Endodermal cell (in vitro differentiated cells): ENCODE results near the gene C13orf46. TPM values are rescaled to one million over a fixed set of nuclear protein-coding genes. Genes with fewer than 3 reads are reported as not detected.

Experiments
- DNase-seq: peaks from one replicate; pipeline ENCODE4 v3.0.0-alpha.2; 2017
- H3K27ac ChIP-seq: 2 replicates; pipeline ENCODE4 v1.5.1; 2013; ENCODE audit warnings: mild to moderate bottlenecking, low read depth, low read length, moderate library complexity
- H3K27me3 ChIP-seq: 2 replicates; pipeline ENCODE4 v1.6.1; 2013; ENCODE audit warnings: mild to moderate bottlenecking, low read length, moderate library complexity; ENCODE audit not compliant: insufficient read depth, control insufficient read depth, poor library complexity, severe bottlenecking
- H3K36me3 ChIP-seq: 2 replicates; pipeline ENCODE4 v1.7.0; 2013; ENCODE audit warnings: mild to moderate bottlenecking, low read length, moderate library complexity; ENCODE audit not compliant: control insufficient read depth, insufficient read depth
- H3K4me1 ChIP-seq: one replicate; pipeline ENCODE4 v1.7.0; 2013; ENCODE audit warnings: low read length; ENCODE audit not compliant: control insufficient read depth, insufficient read depth
- H3K4me3 ChIP-seq: 2 replicates; pipeline ENCODE4 v1.5.1; 2013; ENCODE audit warnings: mild to moderate bottlenecking, low read length, moderate library complexity
- H3K9ac ChIP-seq: 2 replicates; pipeline ENCODE4 v1.6.1; 2013; ENCODE audit warnings: mild to moderate bottlenecking, low read length, moderate library complexity; ENCODE audit not compliant: poor library complexity, severe bottlenecking; ENCODE audit errors: extremely low read depth
- H3K9me3 ChIP-seq: 2 replicates; pipeline ENCODE4 v1.6.1; 2013; ENCODE audit warnings: mild to moderate bottlenecking, low read length, moderate library complexity; ENCODE audit not compliant: control insufficient read depth
- H3K27ac Mint-ChIP-seq: 2 replicates; pipeline ENCODE4 v1.8.0; 2020; ENCODE audit warnings: mixed read lengths
- H3K27me3 Mint-ChIP-seq: 2 replicates; pipeline ENCODE4 v1.8.0; 2021; ENCODE audit warnings: mild to moderate bottlenecking, mixed read lengths; ENCODE audit not compliant: insufficient read depth
- H3K36me3 Mint-ChIP-seq: 2 replicates; pipeline ENCODE4 v1.8.0; 2020; ENCODE audit warnings: low read depth, mixed read lengths
- H3K4me1 Mint-ChIP-seq: 2 replicates; pipeline ENCODE4 v1.8.0; 2020; ENCODE audit warnings: mixed read lengths
- H3K4me3 Mint-ChIP-seq: 2 replicates; pipeline ENCODE4 v1.8.0; 2020; ENCODE audit warnings: mild to moderate bottlenecking, moderate library complexity, mixed read lengths
- H3K9me3 Mint-ChIP-seq: 2 replicates; pipeline ENCODE4 v1.8.0; 2020; ENCODE audit warnings: mild to moderate bottlenecking, mixed read lengths
- CTCF ChIP-seq: fragments of 200-600 bp; sonication (generic); conservative IDR thresholded peaks from 2 replicates; pipeline ENCODE4 v1.5.0; 2021; ENCODE audit warnings: antibody characterized with exemption, mild to moderate bottlenecking
- WGBS, 2 experiments: methylation state at CpG; one replicate each; pipeline versions ENCODE4 v1.1.5 to v1.1.7; 2013; ENCODE audit warnings: missing lambda C conversion rate in 2 of 2, mixed read lengths in 1 of 2; ENCODE audit not compliant: insufficient coverage in 1 of 2, insufficient read length in 1 of 2; 5-methylcytosine and 5-hydroxymethylcytosine counted together
- total RNA-seq, 2 donors: library from RNA; stranded (reverse); fragmentation: NEBNext Ultra II Directional in 1 of 2; extraction: Animal tissue kit (Norgen Biotek cat#: 25700) in 1 of 2; gene quantifications; 2 replicates in 1 of 2; 3 replicates in 1 of 2; pipeline ENCODE4 v1.2.1, GENCODE V29; 2021

C13orf46 gene
- total RNA-seq, 2 donors from 2014 or later: 0.20 to 0.27 TPM

GRCh38 chr13:113922412-113923118, 51.3 kb downstream of the C13orf46 start:
- Mint-ChIP-seq H3K27me3 (peaks cover 16% of the 10 kb centered on the region), H3K9me3 (peaks cover 29% of the 10 kb centered on the region), H3K4me3 (no peak overlapping the region), H3K27ac (no peak overlapping the region), H3K4me1 (peaks cover 2% of the 10 kb centered on the region), H3K36me3 (no peaks in the 10 kb centered on the region)
- peak; percentile 33 for DNase-seq
- Histone ChIP-seq H3K27ac (no peak overlapping the region), H3K9me3 (peaks cover 10% of the 10 kb centered on the region), H3K4me1 (no peaks in the 10 kb centered on the region), H3K9ac (no peak overlapping the region), H3K27me3 (no peaks in the 10 kb centered on the region), H3K4me3 (no peak overlapping the region), H3K36me3 (no peaks in the 10 kb centered on the region)
- TF ChIP-seq CTCF: no peak
- 90 to 93% methylated on average over 11 to 14 of the region's 15 CpGs for WGBS, 2 experiments

GRCh38 chr13:113921763-113922162, 52.1 kb downstream of the C13orf46 start:
- Mint-ChIP-seq H3K4me1 (peaks cover 2% of the 10 kb centered on the region), H3K27me3 (peaks cover 12% of the 10 kb centered on the region), H3K4me3 (no peak overlapping the region), H3K27ac (no peak overlapping the region), H3K9me3 (peaks cover 29% of the 10 kb centered on the region), H3K36me3 (no peaks in the 10 kb centered on the region)
- DNase-seq: no peak
- WGBS, 2 experiments: 86 to 87% methylated on average over 1 of the region's 1 CpG
- no peak overlapping the region for H3K27ac ChIP-seq
- no peak overlapping the region for H3K4me3 ChIP-seq
- H3K9ac ChIP-seq: no peak overlapping the region
- H3K9me3 ChIP-seq: peaks cover 10% of the 10 kb centered on the region
- H3K4me1 ChIP-seq: no peaks in the 10 kb centered on the region
- TF ChIP-seq CTCF: no peak
- H3K27me3 ChIP-seq: no peaks in the 10 kb centered on the region
- no peaks in the 10 kb centered on the region for H3K36me3 ChIP-seq

- no peak overlapping the region for H3K4me3 Mint-ChIP-seq
- TF ChIP-seq CTCF: no peak
- Histone ChIP-seq H3K4me1 (no peaks in the 10 kb centered on the region), H3K27me3 (no peaks in the 10 kb centered on the region), H3K27ac (no peak overlapping the region), H3K4me3 (no peak overlapping the region), H3K36me3 (no peaks in the 10 kb centered on the region), H3K9ac (no peak overlapping the region), H3K9me3 (peaks cover 10% of the 10 kb centered on the region)
- peak; percentile 29 for DNase-seq
- H3K27ac Mint-ChIP-seq: no peak overlapping the region
- peaks cover 2% of the 10 kb centered on the region for H3K4me1 Mint-ChIP-seq
- WGBS, 2 experiments: 85 to 93% methylated on average over 3 to 12 of the region's 13 CpGs
- H3K36me3 Mint-ChIP-seq: no peaks in the 10 kb centered on the region
- peaks cover 10% of the 10 kb centered on the region for H3K27me3 Mint-ChIP-seq
- peaks cover 21% of the 10 kb centered on the region for H3K9me3 Mint-ChIP-seq
Measured at GRCh38 chr13:113920606-113921286, 53.1 kb downstream of the C13orf46 start.
